Measurements from ENCODE around the gene NDUFAF7.

NDUFAF7 gene

DNA sequence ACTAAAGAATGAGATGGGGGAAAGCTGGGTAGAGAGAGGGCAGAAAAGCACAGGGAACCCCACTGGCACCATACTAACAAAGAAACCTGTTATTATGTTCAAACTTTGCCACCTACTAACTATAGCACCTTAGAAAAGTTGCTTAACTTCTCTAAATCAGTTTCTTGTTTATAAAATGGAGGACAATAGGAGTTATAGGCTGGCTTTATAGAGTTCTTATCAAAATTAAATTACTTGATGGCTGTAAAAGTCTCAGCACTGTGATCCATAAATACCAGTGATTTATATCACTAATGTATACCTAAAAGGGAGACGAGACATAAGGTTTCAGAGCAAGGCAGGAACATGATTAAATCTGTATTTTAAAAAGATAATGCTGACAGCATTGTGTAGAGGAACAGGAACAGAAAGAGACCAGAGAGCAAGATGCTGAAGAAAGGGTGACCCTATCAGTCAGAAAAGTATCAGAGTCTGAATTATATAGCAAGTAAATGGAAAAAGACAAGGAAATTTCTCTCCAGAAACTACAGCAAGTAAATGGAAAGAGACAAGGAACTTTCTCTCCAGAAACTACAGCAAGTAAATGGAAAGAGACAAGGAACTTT lies 64.1 kb downstream of the NDUFAF7 start:
- DNase-seq (ENCODE audit: low read depth) = no peak
- H3K4me3 ChIP-seq (ENCODE audit: low read length) = no peak overlapping the region
- TF ChIP-seq, protein P1, sequence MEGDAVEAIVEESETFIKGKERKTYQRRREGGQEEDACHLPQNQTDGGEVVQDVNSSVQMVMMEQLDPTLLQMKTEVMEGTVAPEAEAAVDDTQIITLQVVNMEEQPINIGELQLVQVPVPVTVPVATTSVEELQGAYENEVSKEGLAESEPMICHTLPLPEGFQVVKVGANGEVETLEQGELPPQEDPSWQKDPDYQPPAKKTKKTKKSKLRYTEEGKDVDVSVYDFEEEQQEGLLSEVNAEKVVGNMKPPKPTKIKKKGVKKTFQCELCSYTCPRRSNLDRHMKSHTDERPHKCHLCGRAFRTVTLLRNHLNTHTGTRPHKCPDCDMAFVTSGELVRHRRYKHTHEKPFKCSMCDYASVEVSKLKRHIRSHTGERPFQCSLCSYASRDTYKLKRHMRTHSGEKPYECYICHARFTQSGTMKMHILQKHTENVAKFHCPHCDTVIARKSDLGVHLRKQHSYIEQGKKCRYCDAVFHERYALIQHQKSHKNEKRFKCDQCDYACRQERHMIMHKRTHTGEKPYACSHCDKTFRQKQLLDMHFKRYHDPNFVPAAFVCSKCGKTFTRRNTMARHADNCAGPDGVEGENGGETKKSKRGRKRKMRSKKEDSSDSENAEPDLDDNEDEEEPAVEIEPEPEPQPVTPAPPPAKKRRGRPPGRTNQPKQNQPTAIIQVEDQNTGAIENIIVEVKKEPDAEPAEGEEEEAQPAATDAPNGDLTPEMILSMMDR (IDR thresholded peaks at IDR 0.05; ENCODE audit: insufficient read depth, low read depth, low read length, missing control alignments) = no peak

DNA sequence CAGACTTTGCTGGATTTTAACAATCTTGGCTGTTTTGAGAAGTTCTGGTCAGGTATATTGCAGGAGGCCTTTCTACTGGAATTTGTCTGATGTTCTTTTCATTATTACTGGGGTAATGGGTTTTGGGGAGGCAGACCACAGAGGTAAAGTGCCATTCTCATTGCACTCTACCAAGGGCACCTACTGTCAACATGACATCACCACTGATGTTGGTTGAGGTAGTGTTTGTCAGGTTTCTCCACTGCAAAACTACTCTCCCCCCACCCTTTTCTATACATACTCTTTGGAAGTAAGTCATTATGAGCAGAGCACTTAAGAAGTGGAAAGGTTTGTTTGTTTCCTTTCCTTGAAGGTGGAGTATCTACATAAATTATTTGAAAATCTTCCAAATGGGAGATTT lies 66.2 kb downstream of the NDUFAF7 start:
- H3K4me3 ChIP-seq (ENCODE audit: low read length) = no peak overlapping the region
- TF ChIP-seq, protein P1 (IDR thresholded peaks at IDR 0.05; ENCODE audit: insufficient read depth, low read depth, low read length, missing control alignments) = no peak
- no peak for DNase-seq (ENCODE audit: low read depth)

Measured in epithelial cell of esophagus (primary cell).